SK-N-SH (cell line): ENCODE data around the gene CAMK2D. TPM values are rescaled to one million over a fixed set of nuclear protein-coding genes. Genes with fewer than 3 reads are reported as not detected.

Experiments used
- CTCF ChIA-PET: fragments of 300-600, 350-600 bp; formaldehyde crosslinking; extraction: SDS; loops from one replicate; lab custom pipeline; 2021; lab: Yijun Ruan, JAX
- POLR2A ChIA-PET: fragments of 350-600 bp; sonication (Branson Sonifier 250); formaldehyde crosslinking; extraction: SDS; loops from one replicate; lab custom pipeline; 2020; ENCODE audit warnings: antibody characterized with exemption, inconsistent platforms; lab: Yijun Ruan, JAX
- DNase-seq: peaks from one replicate; pipeline ENCODE4 v3.0.0; 2012
- H2AFZ ChIP-seq: fragments of 200-600 bp; sonication (generic); 2 replicates; pipeline ENCODE4 v1.8.1; 2016; ENCODE audit warnings: antibody characterized with exemption, mild to moderate bottlenecking, low read depth
- H3F3A ChIP-seq: fragments of 200-600 bp; sonication (generic); replicated peaks from 2 replicates; pipeline ENCODE3; 2016; ENCODE audit warnings: antibody characterized with exemption, mild to moderate bottlenecking; ENCODE audit not compliant: insufficient read depth
- H3K27ac ChIP-seq, 2 experiments: fragments of 200-500 bp in 1 of 2; fragments of 200-600 bp in 1 of 2; sonication (Bioruptor generic) in 1 of 2; sonication (generic), shearing (Covaris generic) in 1 of 2; 2 replicates each; pipeline versions ENCODE4 v1.5.1 to v1.6.1; 2014 to 2016; ENCODE audit warnings: low read depth in 2 of 2, inconsistent platforms in 1 of 2, low read length in 1 of 2, mild to moderate bottlenecking in 1 of 2, mixed read lengths in 1 of 2
- H3K27me3 ChIP-seq: fragments of 200-600 bp; sonication (generic), shearing (Covaris generic); 2 replicates; pipeline ENCODE4 v1.6.1; 2016; ENCODE audit warnings: mixed run types; ENCODE audit not compliant: insufficient read depth
- H3K36me3 ChIP-seq, 2 experiments: fragments of 200-500 bp in 1 of 2; fragments of 200-600 bp in 1 of 2; sonication (Bioruptor generic) in 1 of 2; sonication (generic) in 1 of 2; replicated peaks in 1 of 2; 2 replicates each; pipeline versions ENCODE3 to v1.5.1; 2014 to 2016; ENCODE audit warnings: low read length in 1 of 2, mild to moderate bottlenecking in 1 of 2; ENCODE audit not compliant: insufficient read depth in 2 of 2, control insufficient read depth in 1 of 2
- H3K4me1 ChIP-seq, 2 experiments: fragments of 200-500 bp in 1 of 2; fragments of 200-600 bp in 1 of 2; sonication (Bioruptor generic) in 1 of 2; sonication (generic), shearing (Covaris generic) in 1 of 2; 2 replicates each; pipeline versions ENCODE4 v1.5.1 to v1.6.1; 2014 to 2016; ENCODE audit warnings: low read depth in 1 of 2, low read length in 1 of 2, mixed run types in 1 of 2; ENCODE audit not compliant: insufficient read depth in 2 of 2, control insufficient read depth in 1 of 2
- H3K4me2 ChIP-seq: fragments of 200-600 bp; sonication (generic), shearing (Covaris generic); 2 replicates; pipeline ENCODE4 v1.6.1; 2017; ENCODE audit warnings: mixed run types
- H3K4me3 ChIP-seq, 2 experiments: fragments of 200-500 bp in 1 of 2; fragments of 200-600 bp in 1 of 2; sonication (Bioruptor generic) in 1 of 2; sonication (generic), shearing (Covaris generic) in 1 of 2; 2 replicates each; pipeline versions ENCODE4 v1.5.1 to v1.8.1; 2014 to 2016; ENCODE audit warnings: low read depth in 2 of 2, inconsistent platforms in 1 of 2, low read length in 1 of 2, mild to moderate bottlenecking in 1 of 2, mixed read lengths in 1 of 2, moderate library complexity in 1 of 2
- H3K79me2 ChIP-seq: fragments of 200-600 bp; sonication (generic); 2 replicates; pipeline ENCODE4 v1.8.1; 2017; ENCODE audit warnings: mild to moderate bottlenecking; ENCODE audit not compliant: insufficient read depth
- H3K9ac ChIP-seq: fragments of 200-600 bp; sonication (generic); 2 replicates; pipeline ENCODE4 v1.6.1; 2017; ENCODE audit warnings: mixed run types
- H3K9me2 ChIP-seq: fragments of 200-600 bp; sonication (generic); 2 replicates; pipeline ENCODE4 v1.6.1; 2017; ENCODE audit warnings: mixed run types
- H3K9me3 ChIP-seq: fragments of 200-600 bp; sonication (generic); 2 replicates; pipeline ENCODE4 v1.6.1; 2017; ENCODE audit warnings: mixed run types, mild to moderate bottlenecking, moderate library complexity
- H4K20me1 ChIP-seq: fragments of 200-600 bp; sonication (generic); 2 replicates; pipeline ENCODE4 v1.6.1; 2017; ENCODE audit warnings: mild to moderate bottlenecking, mixed run types; ENCODE audit not compliant: insufficient read depth
- CHD2 ChIP-seq: fragments of 150-350 bp; IDR thresholded peaks from 2 replicates; pipeline ENCODE4 v1.6.1; 2018; ENCODE audit warnings: low read length; ENCODE audit not compliant: partially characterized antibody
- EZH2phosphoT487 ChIP-seq: fragments of 200-600 bp; sonication (generic); IDR thresholded peaks from 2 replicates; pipeline ENCODE4 v1.6.1; 2017; ENCODE audit warnings: low read depth, mixed run types, mild to moderate bottlenecking, antibody characterized with exemption, moderate library complexity, borderline replicate concordance
- FOSL2 ChIP-seq: IDR thresholded peaks from 2 replicates; pipeline ENCODE4 v1.4.0; 2012; ENCODE audit warnings: low read depth, mild to moderate bottlenecking, moderate library complexity, borderline replicate concordance
- GATA2 ChIP-seq: sonication (generic); formaldehyde crosslinking; IDR thresholded peaks from 2 replicates; pipeline ENCODE4 v1.5.0; 2020; ENCODE audit warnings: mild to moderate bottlenecking, missing genetic modification reagents
- NFIC ChIP-seq: IDR thresholded peaks from 2 replicates; pipeline ENCODE4 v1.4.0; 2012; ENCODE audit warnings: borderline replicate concordance
- NRF1 ChIP-seq: IDR thresholded peaks from 2 replicates; pipeline ENCODE4 v1.6.1; 2012; ENCODE audit warnings: low read depth, mild to moderate bottlenecking, low read length
- REST ChIP-seq: IDR thresholded peaks from 2 replicates; pipeline ENCODE4 v1.6.1; 2012; ENCODE audit warnings: mild to moderate bottlenecking, low read depth, low read length, moderate library complexity
- SIN3A ChIP-seq: IDR thresholded peaks from 2 replicates; pipeline ENCODE4 v1.6.1; 2012; ENCODE audit warnings: low read depth, mild to moderate bottlenecking, low read length, moderate library complexity, borderline replicate concordance
- USF2 ChIP-seq: fragments of 150-350 bp; IDR thresholded peaks from 2 replicates; pipeline ENCODE4 v1.6.1; 2017; ENCODE audit warnings: antibody characterized with exemption, low read length, low read depth, borderline replicate concordance
- YY1 ChIP-seq: IDR thresholded peaks from 2 replicates; pipeline ENCODE4 v1.4.0; 2012; ENCODE audit warnings: low read depth, mild to moderate bottlenecking
- WGBS: methylation state at CpG from one replicate; pipeline ENCODE4 v1.1.6; 2017; ENCODE audit warnings: low lambda C conversion rate; 5-methylcytosine and 5-hydroxymethylcytosine counted together
- polyA plus RNA-seq, 3 experiments: library from polyadenylated mRNA; depleted of rRNA; stranded (reverse); fragments of >200 nt; gene quantifications; 2 replicates each; pipeline ENCODE4 v1.2.3, GENCODE V29; 2012

The CAMK2D gene
- polyA plus RNA-seq, 1 of the 3 experiments (the other 2 are of a cell fraction): 17.0 TPM

- no peak for TF ChIP-seq USF2
- TF ChIP-seq NFIC: no peak
These were observed 67.5 kb downstream of the CAMK2D start (continued) for GRCh38 chr4:113694008-113694407.

- Histone ChIP-seq H3K9me2 (no peaks in the 10 kb centered on the region), H4K20me1 (no peaks in the 10 kb centered on the region; the same call in 1 of the 2 replicates), H3K4me1 (peaks cover 0 to 8% of the 10 kb centered on the region in 2 experiments; a peak in 1 of 4 replicates), H3F3A (no peaks in the 10 kb centered on the region), H3K27ac (no peak overlapping the region), H3K36me3 (peaks cover 2 to 15% of the 10 kb centered on the region in 2 experiments), H3K9ac (no peak overlapping the region), H2AFZ (no peak overlapping the region), H3K79me2 (peaks cover 90% of the 10 kb centered on the region), H3K27me3 (no peaks in the 10 kb centered on the region), H3K9me3 (no peaks in the 10 kb centered on the region), H3K4me3 (no peak overlapping the region), H3K4me2 (no peak overlapping the region)
- 89% methylated on average over 3 of the region's 3 CpGs for WGBS
- no peak for DNase-seq
- TF ChIP-seq REST: no peak
- no peak for TF ChIP-seq CHD2
- TF ChIP-seq EZH2phosphoT487: no peak
- TF ChIP-seq NRF1: no peak
- TF ChIP-seq FOSL2: no peak
- no peak for TF ChIP-seq YY1
- no peak for TF ChIP-seq GATA2 (CRISPR knock-in tag)
- TF ChIP-seq SIN3A: no peak
- CTCF ChIA-PET: interaction anchor here (1.2 kb wide), 1 partner anchor 21 kb away, joined by 3 read pairs; no protein-coding TSS in a partner anchor
- POLR2A ChIA-PET: no interaction called here
These were observed 68.6 kb downstream of the CAMK2D start for GRCh38 chr4:113692809-113693411.
